Kidney (tissue), 14 donors: Measurements from ENCODE around the gene ME3. TPM values are rescaled to one million over a fixed set of nuclear protein-coding genes. Genes with fewer than 3 reads are reported as not detected.

ENCODE experiments used
- DNase-seq, 5 donors: peaks; one replicate each; pipeline ENCODE4 v3.0.0-alpha.2; 2013 to 2020
- FAIRE-seq: peaks from 2 replicates; lab custom pipeline; 2012; peaks lifted over from hg19 to GRCh38; lab: Jason Lieb, UNC
- H3K27ac ChIP-seq, 2 donors: one replicate each; pipeline ENCODE4 v1.7.0; 2013; ENCODE audit warnings: low read depth in 2 of 2, low read length in 2 of 2, inconsistent platforms in 1 of 2
- H3K27me3 ChIP-seq: one replicate; pipeline ENCODE4 v1.7.1; 2013; ENCODE audit warnings: low read length, inconsistent platforms; ENCODE audit not compliant: control insufficient read depth, insufficient read depth
- H3K36me3 ChIP-seq, 3 donors: one replicate each; pipeline versions ENCODE4 v1.7.0 to v1.7.1; 2013; ENCODE audit warnings: low read length in 3 of 3, control low read depth in 1 of 3, inconsistent platforms in 1 of 3; ENCODE audit not compliant: insufficient read depth in 3 of 3, control insufficient read depth in 2 of 3
- H3K4me1 ChIP-seq, 3 donors: one replicate each; pipeline versions ENCODE4 v1.7.0 to v1.7.1; 2013; ENCODE audit warnings: low read length in 3 of 3, inconsistent platforms in 1 of 3, low read depth in 1 of 3; ENCODE audit not compliant: control insufficient read depth in 2 of 3, insufficient read depth in 2 of 3
- H3K4me3 ChIP-seq, 3 donors: one replicate each; pipeline versions ENCODE4 v1.7.0 to v1.8.1; 2013; ENCODE audit warnings: low read length in 3 of 3, control low read depth in 1 of 3, inconsistent platforms in 1 of 3
- H3K9ac ChIP-seq, 3 donors: one replicate each; pipeline versions ENCODE4 v1.7.0 to v1.7.1; 2013; ENCODE audit warnings: low read length in 3 of 3, control low read depth in 1 of 3, inconsistent platforms in 1 of 3
- H3K9me3 ChIP-seq, 3 donors: one replicate each; pipeline versions ENCODE4 v1.7.0 to v1.7.1; 2013; ENCODE audit warnings: low read length in 3 of 3, control low read depth in 1 of 3, inconsistent platforms in 1 of 3; ENCODE audit not compliant: control insufficient read depth in 2 of 3, insufficient read depth in 1 of 3
- intact Hi-C: fragments of 100-400 bp; cut with DNase I; formaldehyde crosslinking; loops from one replicate; pipeline ENCODE4 v1.11.1; 2022
- polyA plus RNA-seq: library from polyadenylated mRNA; stranded (reverse); fragments of 350-450 nt; fragmentation: Illumina TruSeq; extraction: RNeasy Lipid Tissue Mini Kit (QIAGEN cat#74804); gene quantifications from one replicate; pipeline ENCODE4 v1.2.3, GENCODE V29; 2014; ENCODE audit warnings: low read depth, low replicate concordance; ENCODE audit not compliant: insufficient read depth
- total RNA-seq: library from RNA; stranded (reverse); fragmentation: NEBNext Ultra II Directional; extraction: Animal tissue kit (Norgen Biotek cat#: 25700); gene quantifications from one replicate; pipeline ENCODE4 v1.2.1, GENCODE V29; 2021
- TF ChIP-seq, protein P1 (sequence below): IDR thresholded peaks from 3 replicates; pipeline ENCODE4 v1.5.1; 2012; ENCODE audit warnings: mild to moderate bottlenecking, moderate library complexity, borderline replicate concordance; ENCODE audit not compliant: insufficient read depth; ENCODE audit errors: extremely low read depth
- donor health status: control.
- donor health status: control.
- donor health status: control.
- donor health status: control.
- donor health status: control.
- donor health status: DM: yes; HTN: yes; CAD: no.
- donor health status: Normal renal cell carcinoma (clear cell type).

The ME3 gene
- total and polyA plus RNA-seq, 2 donors from 2014 or later: 13.2 to 32.2 TPM

DNA sequence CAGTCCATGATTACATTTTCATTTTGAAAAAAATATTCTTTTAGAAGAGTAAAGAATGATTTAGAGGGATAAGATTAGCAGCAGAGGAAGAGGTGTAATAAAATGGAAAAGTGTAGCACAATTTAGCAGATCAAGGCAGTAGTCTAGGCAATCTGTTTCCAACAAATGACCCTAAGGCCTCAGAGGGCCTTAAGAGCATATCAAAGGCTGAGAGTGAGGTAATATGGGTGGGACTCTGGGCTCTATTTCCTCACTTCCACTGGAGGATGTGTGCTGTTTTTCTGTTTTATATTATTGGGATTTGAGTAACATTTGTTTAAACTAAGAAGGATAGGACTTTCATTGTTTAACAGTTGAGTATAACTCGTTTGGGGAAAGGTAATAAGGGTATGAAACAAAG is 269.0 kb downstream of the ME3 start:
- Histone ChIP-seq H3K4me1 (no peaks in the 10 kb centered on the region), H3K36me3 (no peaks in the 10 kb centered on the region), H3K9me3 (no peaks in the 10 kb centered on the region), H3K9ac (no peak overlapping the region), H3K27me3 (no peaks in the 10 kb centered on the region), H3K27ac (no peak overlapping the region), H3K4me3 (no peak overlapping the region)
- intact Hi-C loops: no loop called here
- TF ChIP-seq, protein P1, sequence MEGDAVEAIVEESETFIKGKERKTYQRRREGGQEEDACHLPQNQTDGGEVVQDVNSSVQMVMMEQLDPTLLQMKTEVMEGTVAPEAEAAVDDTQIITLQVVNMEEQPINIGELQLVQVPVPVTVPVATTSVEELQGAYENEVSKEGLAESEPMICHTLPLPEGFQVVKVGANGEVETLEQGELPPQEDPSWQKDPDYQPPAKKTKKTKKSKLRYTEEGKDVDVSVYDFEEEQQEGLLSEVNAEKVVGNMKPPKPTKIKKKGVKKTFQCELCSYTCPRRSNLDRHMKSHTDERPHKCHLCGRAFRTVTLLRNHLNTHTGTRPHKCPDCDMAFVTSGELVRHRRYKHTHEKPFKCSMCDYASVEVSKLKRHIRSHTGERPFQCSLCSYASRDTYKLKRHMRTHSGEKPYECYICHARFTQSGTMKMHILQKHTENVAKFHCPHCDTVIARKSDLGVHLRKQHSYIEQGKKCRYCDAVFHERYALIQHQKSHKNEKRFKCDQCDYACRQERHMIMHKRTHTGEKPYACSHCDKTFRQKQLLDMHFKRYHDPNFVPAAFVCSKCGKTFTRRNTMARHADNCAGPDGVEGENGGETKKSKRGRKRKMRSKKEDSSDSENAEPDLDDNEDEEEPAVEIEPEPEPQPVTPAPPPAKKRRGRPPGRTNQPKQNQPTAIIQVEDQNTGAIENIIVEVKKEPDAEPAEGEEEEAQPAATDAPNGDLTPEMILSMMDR: no peak
- no peak for FAIRE-seq
- DNase-seq: no peak

DNA sequence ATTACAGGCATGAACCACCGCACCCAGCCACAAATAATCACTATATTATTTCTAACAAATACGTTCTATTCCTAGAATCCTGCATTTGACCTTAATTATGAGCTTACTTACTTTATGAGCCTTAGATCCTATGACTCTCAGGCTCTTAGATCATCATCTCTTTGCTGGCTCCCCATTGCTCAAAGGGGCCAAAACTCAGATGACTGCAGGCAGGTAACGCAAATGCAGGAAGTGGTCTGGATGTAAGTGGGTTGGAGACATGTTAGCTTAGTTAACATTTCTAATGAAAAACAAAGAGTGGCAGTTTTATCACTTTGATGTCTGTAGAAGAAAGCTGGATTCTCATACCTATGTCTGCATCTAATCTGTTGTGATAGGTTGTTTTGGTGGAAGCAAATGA is 274.3 kb downstream of the ME3 start:
- H3K4me3 ChIP-seq: no peak overlapping the region
- no peaks in the 10 kb centered on the region for H3K36me3 ChIP-seq
- H3K9ac ChIP-seq: no peak overlapping the region
- FAIRE-seq (no peak), DNase-seq (no peak)
- intact Hi-C loops: no loop called here
- no peaks in the 10 kb centered on the region for H3K9me3 ChIP-seq
- TF ChIP-seq, protein P1: no peak
- H3K27ac ChIP-seq: no peak overlapping the region
- H3K4me1 ChIP-seq: no peaks in the 10 kb centered on the region
- H3K27me3 ChIP-seq: no peaks in the 10 kb centered on the region

DNA sequence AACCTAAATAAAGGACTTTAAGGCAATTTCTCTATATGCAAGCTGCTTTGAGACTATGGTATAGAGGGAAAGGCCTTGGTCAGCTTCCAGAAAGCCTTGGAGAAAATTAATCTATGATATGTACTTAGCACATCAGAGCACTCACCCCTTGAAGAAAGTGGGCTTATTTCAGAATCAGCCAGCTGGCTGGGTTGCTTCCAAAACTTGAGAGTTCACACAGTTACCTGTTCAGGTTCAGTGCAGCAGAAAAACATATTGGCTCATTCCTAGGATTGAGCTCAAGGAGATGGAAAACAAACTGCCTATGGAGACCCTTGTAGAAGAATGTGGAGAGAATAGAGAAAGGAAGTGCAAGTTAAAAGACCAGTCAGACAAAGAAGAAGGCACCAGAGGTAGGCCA is 275.1 kb downstream of the ME3 start:
- H3K4me3 ChIP-seq: no peak overlapping the region
- H3K4me1 ChIP-seq: no peaks in the 10 kb centered on the region
- DNase-seq (no peak), FAIRE-seq (no peak)
- H3K36me3 ChIP-seq: no peaks in the 10 kb centered on the region
- no peak overlapping the region for H3K9ac ChIP-seq
- intact Hi-C loops: no loop called here
- H3K9me3 ChIP-seq: no peaks in the 10 kb centered on the region
- TF ChIP-seq, protein P1: no peak
- H3K27me3 ChIP-seq: no peaks in the 10 kb centered on the region
- no peak overlapping the region for H3K27ac ChIP-seq

DNA sequence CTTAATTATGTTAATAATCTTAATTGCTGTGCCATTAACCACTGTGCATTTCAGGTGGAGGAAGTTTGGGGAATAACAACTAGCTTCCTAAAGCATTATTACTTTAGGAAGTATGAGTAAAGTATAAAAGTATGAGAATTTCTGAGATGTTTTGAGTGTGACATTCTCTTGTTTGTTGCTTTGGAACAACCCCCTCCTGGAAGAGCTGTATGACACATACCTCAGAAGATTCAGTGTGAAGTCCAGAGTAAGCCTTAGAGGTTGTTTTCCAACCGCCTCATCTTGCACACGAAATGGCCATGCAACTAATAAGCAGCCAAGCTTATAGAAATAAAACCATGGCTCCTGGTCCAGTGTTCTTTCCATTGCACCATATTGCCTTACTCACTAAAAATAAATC is 276.0 kb downstream of the ME3 start:
- H3K4me1 ChIP-seq: no peaks in the 10 kb centered on the region
- TF ChIP-seq, protein P1: no peak
- H3K27ac ChIP-seq: no peak overlapping the region
- no peaks in the 10 kb centered on the region for H3K27me3 ChIP-seq
- H3K9me3 ChIP-seq: no peaks in the 10 kb centered on the region
- DNase-seq (no peak), FAIRE-seq (no peak)
- no peak overlapping the region for H3K4me3 ChIP-seq
- H3K36me3 ChIP-seq: no peaks in the 10 kb centered on the region
- intact Hi-C loops: no loop called here
- H3K9ac ChIP-seq: no peak overlapping the region
